ENCODE data around the gene WDR26. TPM values are rescaled to one million over a fixed set of nuclear protein-coding genes. Genes with fewer than 3 reads are reported as not detected.
"Not testable (repeated sequence)": the region's sequence is repeated elsewhere in the genome, so short reads cannot be mapped to it uniquely, and the experiment has no call there.

The WDR26 gene
- total and polyA plus RNA-seq, 9 of the 15 experiments (the other 6 are each of a cell fraction or from before 2014, with no cell fraction given), result 11.5 to 66.0 (median 39.8) TPM

DNA sequence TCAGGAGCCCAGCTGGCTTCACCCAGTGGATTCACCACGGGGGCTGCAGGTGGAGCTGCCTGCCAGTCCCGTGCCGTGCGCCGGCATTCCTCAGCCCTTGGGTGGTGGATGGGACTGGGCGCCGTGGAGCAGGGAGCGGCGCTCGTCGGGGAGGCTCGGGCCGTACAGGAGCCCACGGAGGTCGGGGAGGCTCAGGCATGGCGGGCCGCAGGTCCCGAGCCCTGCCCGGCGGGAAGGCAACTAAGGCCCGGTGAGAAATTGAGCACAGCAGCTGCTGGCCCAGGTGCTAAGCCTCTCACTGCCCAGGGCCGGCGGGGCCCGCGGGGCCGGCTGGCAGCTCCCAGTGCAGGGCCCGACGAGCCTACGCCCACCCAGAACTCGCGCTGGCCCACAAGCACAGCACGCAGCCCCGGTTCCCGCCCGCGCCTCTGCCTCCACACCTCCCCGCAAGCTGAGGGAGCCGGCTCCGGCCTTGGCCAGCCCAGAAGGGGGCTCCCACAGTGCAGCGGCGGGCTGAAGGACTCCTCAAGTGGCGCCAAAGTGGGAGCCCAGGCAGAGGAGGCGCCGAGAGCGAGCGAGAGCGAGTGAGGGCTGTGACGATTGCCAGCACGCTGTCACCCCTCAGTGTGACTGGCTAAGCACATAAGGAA lies 82.0 kb downstream of the WDR26 start:
- H3K4me2 ChIP-seq (ENCODE audit: insufficient read depth, low read length); in situ Hi-C loops (cut with MboI); CTCF ChIA-PET (ENCODE audit: low intra/inter-chr PET ratio); H2AFZ ChIP-seq (ENCODE audit: low read depth, low read length); intact Hi-C loops (cut with micrococcal nuclease); H4K20me1 ChIP-seq (replicated peaks; ENCODE audit: control insufficient read depth, insufficient read depth, low read length); H3K9me3 ChIP-seq (replicated peaks; ENCODE audit: control insufficient read depth, insufficient read depth, low read depth, low read length); H3K4me3 ChIP-seq; H3K9me1 ChIP-seq (ENCODE audit: control insufficient read depth, insufficient read depth, low read length); H3K27ac ChIP-seq (ENCODE audit: extremely low read depth, low read depth, low read length); DNase-seq (ENCODE audit: extremely low read depth in 1 of 4, low spot score in 3 of 4); H3K36me3 ChIP-seq (ENCODE audit: control insufficient read depth, insufficient read depth, low read length); POLR2A ChIA-PET; BruUV-seq (replicated peaks); ATAC-seq; FAIRE-seq; H3K9ac ChIP-seq (ENCODE audit: insufficient read depth in 1 of 2, low read depth in 2 of 2, low read length in 2 of 2); H3K27me3 ChIP-seq (ENCODE audit: control insufficient read depth in 2 of 2, insufficient read depth in 2 of 2, low read length in 2 of 2); H3K79me2 ChIP-seq (ENCODE audit: control insufficient read depth, insufficient read depth, low read length): not testable (repeated sequence)
- WGBS (ENCODE audit: insufficient coverage, low coverage, missing lambda C conversion rate), result 87% methylated on average over 29 of the region's 49 CpGs
- TF ChIP-seq, protein P1, sequence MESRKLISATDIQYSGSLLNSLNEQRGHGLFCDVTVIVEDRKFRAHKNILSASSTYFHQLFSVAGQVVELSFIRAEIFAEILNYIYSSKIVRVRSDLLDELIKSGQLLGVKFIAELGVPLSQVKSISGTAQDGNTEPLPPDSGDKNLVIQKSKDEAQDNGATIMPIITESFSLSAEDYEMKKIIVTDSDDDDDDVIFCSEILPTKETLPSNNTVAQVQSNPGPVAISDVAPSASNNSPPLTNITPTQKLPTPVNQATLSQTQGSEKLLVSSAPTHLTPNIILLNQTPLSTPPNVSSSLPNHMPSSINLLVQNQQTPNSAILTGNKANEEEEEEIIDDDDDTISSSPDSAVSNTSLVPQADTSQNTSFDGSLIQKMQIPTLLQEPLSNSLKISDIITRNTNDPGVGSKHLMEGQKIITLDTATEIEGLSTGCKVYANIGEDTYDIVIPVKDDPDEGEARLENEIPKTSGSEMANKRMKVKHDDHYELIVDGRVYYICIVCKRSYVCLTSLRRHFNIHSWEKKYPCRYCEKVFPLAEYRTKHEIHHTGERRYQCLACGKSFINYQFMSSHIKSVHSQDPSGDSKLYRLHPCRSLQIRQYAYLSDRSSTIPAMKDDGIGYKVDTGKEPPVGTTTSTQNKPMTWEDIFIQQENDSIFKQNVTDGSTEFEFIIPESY (CRISPR knock-in tag; IDR thresholded peaks at IDR 0.05), result peak; percentile 66; the same call in 1 of the 2 replicates
- peaks cover 0 to 12% of the 10 kb centered on the region in 2 experiments; a peak in 3 of 5 replicates for H3K4me1 ChIP-seq (replicated peaks in 1 of 2; ENCODE audit: control insufficient read depth in 2 of 2, insufficient read depth in 2 of 2, low read length in 2 of 2)

DNA sequence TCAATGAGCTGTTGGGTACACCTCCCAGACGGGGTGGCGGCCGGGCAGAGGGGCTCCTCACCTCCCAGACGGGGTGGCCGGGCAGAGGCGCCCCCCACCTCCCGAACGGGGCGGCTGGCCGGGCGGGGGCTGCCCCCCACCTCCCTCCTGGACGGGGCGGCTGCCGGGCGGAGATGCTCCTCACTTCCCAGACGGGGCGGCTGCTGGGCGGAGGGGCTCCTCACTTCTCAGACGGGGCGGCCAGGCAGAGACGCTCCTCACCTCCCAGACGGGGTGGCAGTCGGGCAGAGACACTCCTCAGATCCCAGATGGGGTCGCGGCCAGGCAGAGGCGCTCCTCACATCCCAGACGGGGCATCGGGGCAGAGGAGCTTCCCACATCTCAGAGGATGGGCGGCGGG lies 84.9 kb downstream of the WDR26 start:
- H3K4me2 ChIP-seq (ENCODE audit: insufficient read depth, low read length); ATAC-seq; H3K9me1 ChIP-seq (ENCODE audit: control insufficient read depth, insufficient read depth, low read length); FAIRE-seq; H3K79me2 ChIP-seq (ENCODE audit: control insufficient read depth, insufficient read depth, low read length); H3K4me3 ChIP-seq; H3K27ac ChIP-seq (ENCODE audit: extremely low read depth, low read depth, low read length); H4K20me1 ChIP-seq (replicated peaks; ENCODE audit: control insufficient read depth, insufficient read depth, low read length); H3K36me3 ChIP-seq (ENCODE audit: control insufficient read depth, insufficient read depth, low read length); DNase-seq (ENCODE audit: extremely low read depth in 1 of 4, low spot score in 3 of 4); H3K9ac ChIP-seq (ENCODE audit: insufficient read depth in 1 of 2, low read depth in 2 of 2, low read length in 2 of 2); intact Hi-C loops (cut with micrococcal nuclease); H2AFZ ChIP-seq (ENCODE audit: low read depth, low read length); H3K9me3 ChIP-seq (replicated peaks; ENCODE audit: control insufficient read depth, insufficient read depth, low read depth, low read length); H3K4me1 ChIP-seq (replicated peaks in 1 of 2; ENCODE audit: control insufficient read depth in 2 of 2, insufficient read depth in 2 of 2, low read length in 2 of 2); CTCF ChIA-PET (ENCODE audit: low intra/inter-chr PET ratio); BruUV-seq (replicated peaks); H3K27me3 ChIP-seq (ENCODE audit: control insufficient read depth in 2 of 2, insufficient read depth in 2 of 2, low read length in 2 of 2): not testable (repeated sequence)
- 69% methylated on average over 19 of the region's 30 CpGs for whole genome bisulfite sequencing (ENCODE audit: insufficient coverage, low coverage, missing lambda C conversion rate)
- POLR2A ChIA-PET, result interaction anchor here (0.6 kb wide), 1 partner anchor 60 kb away, joined by 3 read pairs; no protein-coding TSS in a partner anchor
- in situ Hi-C loops (cut with MboI), result loop anchor here (25.0 kb wide), 1 partner anchor 237 kb away; the partner anchor contains the start of gene FBXO28

Data from K562 (cell line).